Smooth muscle cell (in vitro differentiated cells): ENCODE data around the gene CCDC24. TPM values are rescaled to one million over a fixed set of nuclear protein-coding genes. Genes with fewer than 3 reads are reported as not detected.
A peak's percentile ranks its signal among the peaks of the same experiment; 100 is the strongest.

Source experiments
- DNase-seq: peaks from one replicate; lab custom pipeline; 2025; ENCODE audit not compliant: unreplicated experiment; lab: John Stamatoyannopoulos, UW
- H2AFZ ChIP-seq: fragments of 200-600 bp; sonication (generic); 2 replicates; pipeline ENCODE4 v1.6.0; 2016; ENCODE audit warnings: antibody characterized with exemption, low read depth, mild to moderate bottlenecking
- H3F3A ChIP-seq: fragments of 200-600 bp; sonication (generic); 2 replicates; pipeline ENCODE4 v1.6.0; 2017; ENCODE audit warnings: antibody characterized with exemption, low read depth
- H3K27ac ChIP-seq: fragments of 200-600 bp; sonication (generic); 2 replicates; pipeline ENCODE4 v1.5.1; 2016; ENCODE audit warnings: low read depth, mild to moderate bottlenecking
- H3K27me3 ChIP-seq: fragments of 200-600 bp; sonication (generic); 2 replicates; pipeline ENCODE4 v1.6.1; 2016; ENCODE audit warnings: low read depth, mild to moderate bottlenecking
- H3K36me3 ChIP-seq: fragments of 200-600 bp; sonication (generic); 2 replicates; pipeline ENCODE4 v1.5.1; 2016; ENCODE audit warnings: low read depth
- H3K4me1 ChIP-seq: fragments of 200-600 bp; sonication (generic); 2 replicates; pipeline ENCODE4 v1.5.1; 2016; ENCODE audit warnings: low read depth
- H3K4me2 ChIP-seq: fragments of 200-600 bp; sonication (generic); 2 replicates; pipeline ENCODE4 v1.6.0; 2016; ENCODE audit warnings: mild to moderate bottlenecking
- H3K4me3 ChIP-seq: fragments of 200-600 bp; sonication (generic); 2 replicates; pipeline ENCODE4 v1.5.1; 2016; ENCODE audit warnings: mild to moderate bottlenecking
- H3K79me2 ChIP-seq: fragments of 200-600 bp; sonication (generic); 2 replicates; pipeline ENCODE4 v1.6.0; 2016; ENCODE audit warnings: low read depth, mild to moderate bottlenecking
- H3K9ac ChIP-seq: fragments of 200-600 bp; sonication (generic); 2 replicates; pipeline ENCODE4 v1.6.0; 2016; ENCODE audit warnings: low read depth
- H3K9me3 ChIP-seq: fragments of 200-600 bp; sonication (generic); replicated peaks from 2 replicates; pipeline ENCODE4 v1.5.1; 2016; ENCODE audit warnings: low read depth
- H4K20me1 ChIP-seq: fragments of 200-600 bp; sonication (generic); 2 replicates; pipeline ENCODE4 v1.6.0; 2016; ENCODE audit warnings: low read depth
- CTCF ChIP-seq: fragments of 200-600 bp; sonication (generic); IDR thresholded peaks from 2 replicates; pipeline ENCODE4 v1.5.1; 2017; ENCODE audit warnings: borderline replicate concordance, mild to moderate bottlenecking, antibody characterized with exemption; ENCODE audit not compliant: insufficient read depth, poor library complexity, severe bottlenecking
- WGBS: methylation state at CpG from one replicate; pipeline ENCODE4 v1.1.7; 2016; ENCODE audit warnings: low lambda C conversion rate; 5-methylcytosine and 5-hydroxymethylcytosine counted together
- polyA plus RNA-seq: library from polyadenylated mRNA; unstranded; fragments of >200 nt; fragmentation: Nextera tagmentation; extraction: Ambion mirVana; gene quantifications from 2 replicates; pipeline ENCODE4 v1.2.1, GENCODE V29; 2016
- total RNA-seq: library from RNA; depleted of rRNA; stranded (reverse); fragments of >200 nt; gene quantifications from 2 replicates; pipeline ENCODE4 v1.2.3, GENCODE V29; 2014

The CCDC24 gene
- total and polyA plus RNA-seq, 2 experiments from 2014 or later, result 6.5 to 11.4 TPM

- Histone ChIP-seq H3K4me1 (peaks cover 8% of the 10 kb centered on the region), H3K27me3 (no peaks in the 10 kb centered on the region), H3K4me2 (peak overlapping the region; percentile 99), H3K9ac (no peak overlapping the region), H2AFZ (peak overlapping the region; percentile 63), H3K9me3 (no peaks in the 10 kb centered on the region), H3K79me2 (peaks cover 23% of the 10 kb centered on the region), H4K20me1 (peaks cover 5% of the 10 kb centered on the region), H3K4me3 (peak overlapping the region; percentile 61), H3K27ac (no peak overlapping the region), H3K36me3 (no peaks in the 10 kb centered on the region), H3F3A (no peaks in the 10 kb centered on the region)
- DNase-seq, result no peak
- TF ChIP-seq CTCF, result no peak
- WGBS, result 82% methylated on average over 3 of the region's 3 CpGs
Measured at GRCh38 chr1:43945674-43946235, 45.6 kb upstream of the CCDC24 start.

GRCh38 chr1:43946236-43947060 is 45.0 kb upstream of the CCDC24 start, which contains the start of gene IPO13:
Gene IPO13 (plus strand): TSS chr1:43946950. CDS start chr1:43947601, 651 bp downstream.
- Histone ChIP-seq H3K9me3 (no peaks in the 10 kb centered on the region), H3K27me3 (no peaks in the 10 kb centered on the region), H3K79me2 (peaks cover 23% of the 10 kb centered on the region), H3K4me1 (peaks cover 8% of the 10 kb centered on the region), H3F3A (no peaks in the 10 kb centered on the region), H3K4me2 (peak within 1 kb of the TSS; percentile 99), H3K36me3 (no peaks in the 10 kb centered on the region), H3K4me3 (peak within 1 kb of the TSS; percentile 61), H4K20me1 (peaks cover 8% of the 10 kb centered on the region), H3K27ac (peak within 1 kb of the TSS; percentile 87), H2AFZ (peak within 1 kb of the TSS; percentile 63), H3K9ac (peak within 1 kb of the TSS; percentile 97)
- DNase-seq, result peak; percentile 93
- under 1% methylated on average over 72 of the region's 74 CpGs for WGBS
- peak; percentile 44 for TF ChIP-seq CTCF

- Histone ChIP-seq H3K36me3 (no peaks in the 10 kb centered on the region), H3K9me3 (no peaks in the 10 kb centered on the region), H4K20me1 (peaks cover 16% of the 10 kb centered on the region), H3K27me3 (no peaks in the 10 kb centered on the region), H3F3A (no peaks in the 10 kb centered on the region), H3K27ac (peak overlapping the region; percentile 87), H3K79me2 (peaks cover 23% of the 10 kb centered on the region), H3K4me1 (peaks cover 8% of the 10 kb centered on the region), H3K4me3 (peak overlapping the region; percentile 61), H2AFZ (peak overlapping the region; percentile 63), H3K9ac (peak overlapping the region; percentile 97), H3K4me2 (peak overlapping the region; percentile 99)
- TF ChIP-seq CTCF, result no peak
- DNase-seq, result no peak
- 12% methylated on average over 22 of the region's 27 CpGs for WGBS
Measured at GRCh38 chr1:43947061-43947873, 44.1 kb upstream of the CCDC24 start.
